Mesenchymal stem cell (in vitro differentiated cells and primary cell): ENCODE data around the gene SBK1.
A peak's percentile ranks its signal among the peaks of the same experiment; 100 is the strongest.

Source experiments
- DNase-seq: peaks from one replicate; pipeline ENCODE4 v3.0.0-alpha.2; 2013
- H2AFZ ChIP-seq: one replicate; pipeline ENCODE4 v1.6.1; 2013; ENCODE audit warnings: low read depth, mild to moderate bottlenecking, control low read depth, inconsistent platforms, low read length, moderate library complexity
- H2AK5ac ChIP-seq: 2 replicates; pipeline ENCODE4 v1.6.1; 2013; ENCODE audit warnings: low read length, moderate library complexity, mild to moderate bottlenecking, inconsistent platforms; ENCODE audit not compliant: severe bottlenecking
- H2BK120ac ChIP-seq: one replicate; pipeline ENCODE4 v1.6.1; 2013; ENCODE audit warnings: low read depth, mild to moderate bottlenecking, inconsistent platforms, low read length, moderate library complexity
- H2BK12ac ChIP-seq, 2 experiments: one replicate each; pipeline ENCODE4 v1.6.1; 2013; ENCODE audit warnings: inconsistent platforms in 2 of 2, low read length in 2 of 2, mild to moderate bottlenecking in 2 of 2, moderate library complexity in 2 of 2, control low read depth in 1 of 2
- H2BK15ac ChIP-seq: one replicate; pipeline ENCODE4 v1.6.1; 2013; ENCODE audit warnings: mild to moderate bottlenecking, low read depth, inconsistent platforms; ENCODE audit not compliant: poor library complexity, severe bottlenecking
- H2BK5ac ChIP-seq: 2 replicates; pipeline ENCODE4 v1.6.1; 2013; ENCODE audit warnings: low read depth, mild to moderate bottlenecking, low read length, control low read depth, inconsistent platforms; ENCODE audit not compliant: poor library complexity, severe bottlenecking
- H3K14ac ChIP-seq, 2 experiments: one replicate each; pipeline ENCODE4 v1.6.1; 2013; ENCODE audit warnings: inconsistent platforms in 2 of 2, low read length in 2 of 2, control low read depth in 1 of 2, mild to moderate bottlenecking in 1 of 2, moderate library complexity in 1 of 2
- H3K18ac ChIP-seq, 2 experiments: one replicate each; pipeline ENCODE4 v1.6.1; 2013; ENCODE audit warnings: inconsistent platforms in 2 of 2, low read length in 2 of 2, control low read depth in 1 of 2, low read depth in 1 of 2, mild to moderate bottlenecking in 1 of 2
- H3K23ac ChIP-seq, 2 experiments: one replicate each; pipeline ENCODE4 v1.6.1; 2013; ENCODE audit warnings: inconsistent platforms in 2 of 2, low read length in 2 of 2, mild to moderate bottlenecking in 2 of 2, moderate library complexity in 2 of 2, control low read depth in 1 of 2
- H3K27ac ChIP-seq: 2 replicates; pipeline ENCODE4 v1.5.1; 2013; ENCODE audit warnings: mild to moderate bottlenecking, moderate library complexity, low read length, control low read depth, inconsistent platforms; ENCODE audit not compliant: poor library complexity, severe bottlenecking
- H3K27me3 ChIP-seq, 2 experiments: 2 replicates each; pipeline versions ENCODE4 v1.6.1 to v1.7.0; 2013; ENCODE audit warnings: low read length in 2 of 2, mild to moderate bottlenecking in 2 of 2, moderate library complexity in 2 of 2, control low read depth in 1 of 2, inconsistent platforms in 1 of 2; ENCODE audit not compliant: control insufficient read depth in 1 of 2, insufficient read depth in 1 of 2
- H3K36me3 ChIP-seq, 2 experiments: 2 replicates each; pipeline versions ENCODE4 v1.6.1 to v1.7.0; 2013; ENCODE audit warnings: low read length in 2 of 2, control low read depth in 1 of 2, inconsistent platforms in 1 of 2, low read depth in 1 of 2, mild to moderate bottlenecking in 1 of 2; ENCODE audit not compliant: insufficient read depth in 2 of 2, control insufficient read depth in 1 of 2
- H3K4ac ChIP-seq, 2 experiments: one replicate each; pipeline ENCODE4 v1.6.1; 2013; ENCODE audit warnings: inconsistent platforms in 2 of 2, low read length in 2 of 2, mild to moderate bottlenecking in 2 of 2, moderate library complexity in 2 of 2, control low read depth in 1 of 2, low read depth in 1 of 2
- H3K4me1 ChIP-seq: 2 replicates; pipeline ENCODE4 v1.6.1; 2013; ENCODE audit warnings: low read depth, low read length, control low read depth; ENCODE audit not compliant: control insufficient read depth, insufficient read depth
- H3K4me2 ChIP-seq: 2 replicates; pipeline ENCODE4 v1.6.1; 2013; ENCODE audit warnings: low read length, mild to moderate bottlenecking, inconsistent platforms; ENCODE audit not compliant: poor library complexity, severe bottlenecking
- H3K4me3 ChIP-seq, 2 experiments: 2 replicates each; pipeline versions ENCODE4 v1.5.1 to v1.7.0; 2013; ENCODE audit warnings: low read length in 2 of 2, mild to moderate bottlenecking in 2 of 2, control low read depth in 1 of 2, low read depth in 1 of 2; ENCODE audit not compliant: insufficient read depth in 1 of 2
- H3K79me1 ChIP-seq: replicated peaks from 2 replicates; pipeline ENCODE4 v1.6.1; 2013; ENCODE audit warnings: mild to moderate bottlenecking, control low read depth, low read length, inconsistent platforms; ENCODE audit not compliant: poor library complexity, severe bottlenecking
- H3K9ac ChIP-seq: 2 replicates; pipeline ENCODE4 v1.7.0; 2013; ENCODE audit warnings: mild to moderate bottlenecking, low read length, moderate library complexity
- H3K9me3 ChIP-seq: 2 replicates; pipeline ENCODE4 v1.7.0; 2013; ENCODE audit warnings: mild to moderate bottlenecking, low read length; ENCODE audit not compliant: control insufficient read depth
- H4K8ac ChIP-seq: one replicate; pipeline ENCODE4 v1.6.1; 2013; ENCODE audit warnings: inconsistent platforms, mild to moderate bottlenecking, low read length, moderate library complexity
- H4K91ac ChIP-seq: one replicate; pipeline ENCODE4 v1.6.1; 2013; ENCODE audit warnings: mild to moderate bottlenecking, low read length, inconsistent platforms
- WGBS: methylation state at CpG from one replicate; pipeline ENCODE4 v1.1.7; 2013; ENCODE audit warnings: mixed read lengths; 5-methylcytosine and 5-hydroxymethylcytosine counted together

SBK1 gene

GRCh38 chr16:28290859-28291254 is 1.5 kb upstream of the SBK1 start:
- H3K36me3 ChIP-seq, result no peaks in the 10 kb centered on the region

GRCh38 chr16:28292731-28293600 is 641 bp downstream of the SBK1 start:
- H2BK120ac ChIP-seq, result peak overlapping the region; percentile 54
- H3K14ac ChIP-seq, result no peak overlapping the region
- H3K9ac ChIP-seq, result no peak overlapping the region
- DNase-seq, result no peak
- no peak overlapping the region for H3K18ac ChIP-seq
- H3K27me3 ChIP-seq, result peaks cover 54 to 83% of the 10 kb centered on the region in 2 experiments
- no peak overlapping the region for H3K27ac ChIP-seq
- H3K23ac ChIP-seq, result no peak overlapping the region
- H3K4me3 ChIP-seq, result peak overlapping the region; percentile 55 to 62
- no peak overlapping the region for H4K8ac ChIP-seq
- no peak overlapping the region for H4K91ac ChIP-seq
- H3K4ac ChIP-seq, result no peak overlapping the region
- H2BK5ac ChIP-seq, result no peak overlapping the region
- H2AK5ac ChIP-seq, result no peak overlapping the region
- no peak overlapping the region for H2BK12ac ChIP-seq
- peak overlapping the region; percentile 42 for H2AFZ ChIP-seq
- H3K36me3 ChIP-seq, result no peaks in the 10 kb centered on the region
- peaks cover under 1% of the 10 kb centered on the region for H3K9me3 ChIP-seq
- peak overlapping the region; percentile 96 for H3K4me2 ChIP-seq
- no peaks in the 10 kb centered on the region for H3K79me1 ChIP-seq
- under 1% methylated on average over 43 of the region's 60 CpGs for WGBS
- H2BK15ac ChIP-seq, result no peak overlapping the region
- peaks cover 15% of the 10 kb centered on the region for H3K4me1 ChIP-seq

More at GRCh38 chr16:28290859-28291254, 1.5 kb upstream of the SBK1 start:
- Histone ChIP-seq H3K4me3 (no peak overlapping the region), H3K27ac (no peak overlapping the region), H3K79me1 (no peaks in the 10 kb centered on the region), H2AFZ (no peak overlapping the region), H3K9me3 (peaks cover 2% of the 10 kb centered on the region), H3K14ac (no peak overlapping the region), H3K4me2 (no peak overlapping the region), H2BK15ac (no peak overlapping the region), H3K4ac (no peak overlapping the region), H3K9ac (no peak overlapping the region), H3K4me1 (peaks cover 15% of the 10 kb centered on the region), H3K23ac (no peak overlapping the region), H4K8ac (no peak overlapping the region), H3K27me3 (peaks cover 40 to 82% of the 10 kb centered on the region in 2 experiments), H2BK12ac (no peak overlapping the region), H4K91ac (no peak overlapping the region), H3K18ac (no peak overlapping the region), H2BK120ac (no peak overlapping the region), H2AK5ac (no peak overlapping the region), H2BK5ac (no peak overlapping the region)
- no peak for DNase-seq
- 80% methylated on average over 10 of the region's 11 CpGs for WGBS

GRCh38 chr16:28293601-28293960 is 1.3 kb downstream of the SBK1 start:
- peaks cover 15% of the 10 kb centered on the region for H3K4me1 ChIP-seq
- H4K8ac ChIP-seq, result no peak overlapping the region
- no peak overlapping the region for H2BK5ac ChIP-seq
- H3K4me2 ChIP-seq, result peak overlapping the region; percentile 22
- H4K91ac ChIP-seq, result no peak overlapping the region
- no peak overlapping the region for H2BK120ac ChIP-seq
- H3K4ac ChIP-seq, result no peak overlapping the region
- no peak overlapping the region for H3K18ac ChIP-seq
- no peak overlapping the region for H2AK5ac ChIP-seq
- no peaks in the 10 kb centered on the region for H3K36me3 ChIP-seq
- H3K27me3 ChIP-seq, result peaks cover 50 to 80% of the 10 kb centered on the region in 2 experiments
- no peak overlapping the region for H2AFZ ChIP-seq
- H3K79me1 ChIP-seq, result no peaks in the 10 kb centered on the region
- H2BK15ac ChIP-seq, result no peak overlapping the region
- DNase-seq, result no peak
- no peaks in the 10 kb centered on the region for H3K9me3 ChIP-seq
- H3K9ac ChIP-seq, result no peak overlapping the region
- H2BK12ac ChIP-seq, result no peak overlapping the region
- WGBS, result 9% methylated on average over 8 of the region's 10 CpGs
- H3K23ac ChIP-seq, result no peak overlapping the region
- H3K27ac ChIP-seq, result no peak overlapping the region
- no peak overlapping the region for H3K4me3 ChIP-seq
- no peak overlapping the region for H3K14ac ChIP-seq

GRCh38 chr16:28294201-28294600 is 1.9 kb downstream of the SBK1 start:
- no peak overlapping the region for H2AFZ ChIP-seq
- no peak overlapping the region for H3K27ac ChIP-seq
- H3K4me3 ChIP-seq, result no peak overlapping the region
- H3K18ac ChIP-seq, result no peak overlapping the region
- no peak overlapping the region for H3K9ac ChIP-seq
- no peak overlapping the region for H4K8ac ChIP-seq
- no peak overlapping the region for H2AK5ac ChIP-seq
- no peak overlapping the region for H3K14ac ChIP-seq
- DNase-seq, result no peak
- H3K79me1 ChIP-seq, result no peaks in the 10 kb centered on the region
- H4K91ac ChIP-seq, result no peak overlapping the region
- H2BK5ac ChIP-seq, result no peak overlapping the region
- H2BK15ac ChIP-seq, result no peak overlapping the region
- peaks cover 46 to 80% of the 10 kb centered on the region in 2 experiments for H3K27me3 ChIP-seq
- no peak overlapping the region for H3K23ac ChIP-seq
- H2BK12ac ChIP-seq, result no peak overlapping the region
- no peak overlapping the region for H3K4me2 ChIP-seq
- H3K36me3 ChIP-seq, result no peaks in the 10 kb centered on the region
- no peak overlapping the region for H3K4ac ChIP-seq
- no peak overlapping the region for H2BK120ac ChIP-seq
- 82% methylated on average over 6 of the region's 6 CpGs for WGBS
- peaks cover 15% of the 10 kb centered on the region for H3K4me1 ChIP-seq
- H3K9me3 ChIP-seq, result no peaks in the 10 kb centered on the region
